Amniotic epithelial cell (primary cell): ENCODE results near the gene NRXN3.

Source experiments
- DNase-seq: peaks from one replicate; pipeline ENCODE4 v3.0.0-alpha.2; 2010; ENCODE audit warnings: low read depth

The NRXN3 gene

DNA sequence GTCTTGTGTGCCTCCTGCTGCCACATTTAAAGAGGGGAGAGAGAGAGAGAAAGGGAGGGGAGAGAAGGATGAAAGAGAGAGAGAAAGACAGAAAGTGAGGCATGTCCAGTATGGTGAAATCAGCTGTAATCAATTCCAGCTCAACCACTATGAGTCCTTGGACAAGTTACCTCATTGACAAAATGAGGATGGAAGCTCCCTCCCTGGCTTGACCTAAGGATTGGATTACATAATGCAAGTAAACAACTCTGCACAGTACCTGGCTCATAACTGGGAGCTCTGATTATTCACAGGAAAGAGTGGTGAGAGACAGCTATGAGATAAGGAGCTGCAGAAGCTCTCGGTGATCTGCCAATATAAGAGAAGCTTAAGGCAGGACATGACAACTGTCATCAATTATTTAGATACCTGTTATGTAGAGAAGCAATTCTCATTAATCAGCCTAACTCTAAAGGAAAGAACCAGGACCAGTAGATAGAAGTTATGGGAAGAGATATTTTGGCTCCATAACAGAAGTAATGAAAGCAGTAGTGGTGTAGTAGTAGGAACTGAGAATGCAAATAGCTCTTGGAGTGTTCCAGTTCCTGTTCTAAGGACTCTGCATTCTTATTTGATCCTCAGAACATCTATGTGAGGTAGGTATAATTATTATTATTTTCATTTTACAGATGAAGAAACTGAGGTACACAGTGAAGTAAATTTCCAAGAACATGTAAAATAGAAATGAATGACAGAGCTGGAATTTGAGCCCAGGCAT, 1249.6 kb downstream of the NRXN3 start:
- peak; percentile 29 for DNase-seq

DNA sequence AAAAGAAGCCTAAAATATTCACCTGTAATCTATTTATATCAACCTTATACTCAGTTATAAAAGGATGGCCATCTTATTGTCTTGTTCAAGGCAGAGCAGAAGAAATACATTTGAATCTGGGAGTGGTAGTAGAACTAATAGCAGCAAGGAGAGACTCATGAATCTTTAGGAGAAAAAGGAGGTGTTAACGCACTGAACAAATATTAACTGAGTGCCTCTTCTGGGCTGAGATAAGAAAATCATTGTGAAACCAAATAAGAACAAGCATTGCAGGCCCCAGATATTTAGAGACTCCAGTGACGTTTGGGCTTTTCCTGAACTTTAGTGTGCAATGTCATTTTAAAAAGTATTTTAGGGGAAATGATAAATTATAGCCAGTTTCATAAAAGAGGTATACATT, 1250.6 kb downstream of the NRXN3 start:
- no peak for DNase-seq

- DNase-seq = no peak
These were observed 1251.6 kb downstream of the NRXN3 start for GRCh38 chr14:79421811-79422210.

GRCh38 chr14:79424462-79424861, 1254.3 kb downstream of the NRXN3 start:
- peak; percentile 53 for DNase-seq

- no peak for DNase-seq
These were observed 1256.1 kb downstream of the NRXN3 start for GRCh38 chr14:79426103-79426755.

- no peak for DNase-seq
These were observed 1262.5 kb downstream of the NRXN3 start for GRCh38 chr14:79432640-79433039.

GRCh38 chr14:79436335-79436734, 1266.2 kb downstream of the NRXN3 start:
- no peak for DNase-seq

- DNase-seq = no peak
These were observed 1267.8 kb downstream of the NRXN3 start for GRCh38 chr14:79437951-79438350.

DNA sequence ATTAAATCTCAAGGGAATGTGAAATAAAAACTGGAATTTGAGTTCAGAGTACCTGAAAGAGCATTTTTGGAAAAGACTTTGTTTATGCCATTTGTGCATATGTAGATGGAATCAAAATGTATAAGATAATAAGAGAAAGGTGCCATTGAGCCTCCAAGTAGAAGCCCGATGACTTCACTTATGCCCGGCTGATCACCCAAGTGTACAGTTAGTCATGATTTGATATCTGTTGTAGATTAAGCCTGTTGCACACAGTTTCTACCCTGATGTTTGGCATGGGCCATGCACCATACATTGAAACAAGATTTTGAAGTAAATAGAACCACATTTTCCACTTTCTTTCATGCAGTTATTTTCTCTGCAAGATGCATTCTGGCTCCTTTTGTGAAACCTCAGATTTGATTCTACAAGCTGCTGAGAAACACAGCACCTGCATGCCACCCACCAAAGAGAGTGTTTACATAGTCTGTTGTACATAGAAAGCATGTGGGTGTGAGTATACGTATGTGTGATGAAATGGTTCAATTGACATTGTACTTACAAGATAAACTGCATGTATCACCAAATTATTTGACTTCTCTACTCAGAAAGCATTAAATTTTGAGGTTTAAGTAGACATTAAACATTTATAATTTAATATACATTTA, 1268.6 kb downstream of the NRXN3 start:
- DNase-seq = no peak

DNA sequence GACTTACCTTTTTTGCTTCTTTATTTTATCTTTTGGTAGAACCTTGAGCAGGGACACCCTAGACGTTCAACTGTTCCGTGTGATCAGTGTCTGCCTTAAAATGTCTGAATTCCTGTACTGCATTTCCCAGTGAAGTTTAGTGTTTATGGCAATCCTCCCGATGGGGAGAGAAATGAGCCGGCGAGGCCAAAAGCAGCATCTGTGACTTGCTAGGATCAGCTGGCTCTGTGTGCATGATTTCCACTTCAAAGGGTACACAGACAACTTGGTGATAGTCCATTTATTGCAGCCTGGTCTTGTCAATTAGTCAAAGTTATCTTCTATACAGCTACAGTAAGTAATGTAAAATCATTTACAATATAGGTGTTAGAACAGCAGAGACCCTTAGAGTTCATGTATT, 1272.6 kb downstream of the NRXN3 start:
- DNase-seq = no peak

- peak; percentile 3 for DNase-seq
These were observed 1273.4 kb downstream of the NRXN3 start for GRCh38 chr14:79443602-79444001.

DNA sequence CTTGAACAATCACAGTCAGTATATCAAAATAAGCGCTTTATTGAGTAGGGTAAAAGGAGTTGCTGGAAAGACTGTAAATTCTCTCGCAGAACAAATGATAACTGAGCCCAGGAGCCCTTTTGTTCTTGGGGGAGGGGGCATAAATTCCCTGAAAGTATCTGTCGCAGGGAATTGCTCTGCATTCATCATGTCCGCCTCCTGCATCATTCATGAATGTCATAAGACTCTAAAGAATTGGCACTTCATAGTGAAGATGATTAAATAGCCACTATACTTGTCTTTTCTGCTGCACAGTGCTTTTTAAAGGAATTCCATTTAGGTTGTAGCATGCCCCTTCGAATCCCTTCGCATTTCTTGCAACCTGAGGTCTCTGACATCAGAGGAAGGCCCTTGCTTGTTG, 1278.8 kb downstream of the NRXN3 start:
- no peak for DNase-seq

GRCh38 chr14:79451601-79452000, 1281.4 kb downstream of the NRXN3 start:
- no peak for DNase-seq

GRCh38 chr14:79453276-79453675, 1283.1 kb downstream of the NRXN3 start:
- DNase-seq = no peak

DNA sequence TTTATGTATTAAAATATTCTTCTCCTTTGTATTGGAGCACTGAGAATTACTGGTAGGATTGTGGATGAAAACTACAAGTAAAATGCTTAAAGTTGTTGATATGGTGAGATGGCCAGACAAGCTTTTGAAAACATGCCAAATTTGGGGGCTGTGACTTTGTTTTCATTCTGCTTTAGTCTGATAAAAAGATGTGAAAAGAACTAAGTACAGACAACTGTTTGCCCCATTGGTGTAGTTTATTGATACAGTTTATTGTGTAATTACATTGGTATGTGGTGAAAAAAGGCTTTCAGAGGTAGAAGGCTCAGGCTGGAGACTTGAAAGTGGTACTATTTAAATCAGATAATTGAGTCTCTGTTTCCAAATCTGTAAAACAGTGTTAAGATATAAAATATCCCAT, 1294.3 kb downstream of the NRXN3 start:
- no peak for DNase-seq

DNA sequence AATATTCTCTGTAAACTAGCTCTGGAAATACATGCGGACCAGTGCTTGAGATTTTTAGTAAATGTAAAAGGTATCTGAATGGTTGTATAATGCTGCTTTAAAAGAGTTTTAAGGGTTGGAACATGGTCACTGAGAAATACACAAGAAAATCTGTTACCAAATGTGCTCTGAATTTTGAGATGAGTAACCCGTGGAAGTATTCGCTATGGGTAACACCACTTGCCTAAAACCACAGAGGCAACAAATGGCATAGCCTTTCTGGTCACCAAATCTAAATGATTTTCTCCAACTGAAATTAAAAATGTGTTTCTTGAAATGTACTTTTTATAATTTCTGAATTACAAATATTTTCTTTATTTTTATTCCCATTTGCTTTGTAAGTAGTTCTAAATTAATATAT, 1295.5 kb downstream of the NRXN3 start:
- DNase-seq = no peak

- no peak for DNase-seq
These were observed 1296.9 kb downstream of the NRXN3 start for GRCh38 chr14:79466938-79467527.

DNA sequence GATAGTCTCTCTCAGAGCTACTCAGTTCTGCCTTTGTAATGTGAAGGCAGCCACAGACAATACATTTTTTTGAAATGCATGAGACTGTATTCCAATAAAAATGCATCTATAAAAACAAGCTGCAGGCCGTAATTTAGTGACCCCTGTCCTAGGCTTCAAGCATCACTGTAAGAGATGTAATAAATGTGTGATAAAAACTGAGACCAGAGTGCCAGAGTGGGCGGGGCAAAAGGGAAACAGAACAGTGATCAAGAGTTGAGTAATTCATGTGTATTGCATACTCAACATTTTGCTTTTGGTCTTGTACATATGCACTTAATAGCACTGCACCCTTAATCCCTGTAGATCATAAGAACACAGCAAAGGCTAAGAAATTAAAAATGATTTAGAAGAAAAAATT, 1297.7 kb downstream of the NRXN3 start:
- DNase-seq = peak; percentile 1

GRCh38 chr14:79468486-79468885, 1298.3 kb downstream of the NRXN3 start:
- DNase-seq = no peak

GRCh38 chr14:79473651-79474050, 1303.5 kb downstream of the NRXN3 start:
- DNase-seq = no peak

GRCh38 chr14:79475887-79476532, 1305.8 kb downstream of the NRXN3 start:
- DNase-seq = no peak

DNA sequence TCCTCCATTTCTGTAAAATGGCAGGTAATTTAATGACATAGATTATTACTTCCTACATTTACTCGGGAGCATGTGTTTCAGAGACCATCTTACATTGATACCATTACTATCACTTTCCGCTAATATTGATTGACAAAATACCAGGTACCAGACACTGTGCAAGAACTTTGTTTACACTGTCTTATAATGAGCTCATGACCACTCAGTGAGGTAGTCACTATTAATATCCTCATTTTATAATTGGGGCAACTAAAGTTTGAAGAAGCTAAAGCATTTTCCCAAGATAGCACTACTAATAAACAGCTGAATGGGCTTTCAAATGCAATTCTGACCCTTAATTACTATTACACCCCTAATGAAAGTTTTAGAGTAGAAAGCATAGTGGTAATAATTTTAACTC, 1306.4 kb downstream of the NRXN3 start:
- DNase-seq = no peak
